Fibroblast of gingiva (primary cell): ENCODE results near the gene ITGB4.

Experiments
- DNase-seq: peaks from one replicate; pipeline ENCODE4 v3.0.0-alpha.2; 2011; ENCODE audit warnings: low read depth

Gene ITGB4

DNA sequence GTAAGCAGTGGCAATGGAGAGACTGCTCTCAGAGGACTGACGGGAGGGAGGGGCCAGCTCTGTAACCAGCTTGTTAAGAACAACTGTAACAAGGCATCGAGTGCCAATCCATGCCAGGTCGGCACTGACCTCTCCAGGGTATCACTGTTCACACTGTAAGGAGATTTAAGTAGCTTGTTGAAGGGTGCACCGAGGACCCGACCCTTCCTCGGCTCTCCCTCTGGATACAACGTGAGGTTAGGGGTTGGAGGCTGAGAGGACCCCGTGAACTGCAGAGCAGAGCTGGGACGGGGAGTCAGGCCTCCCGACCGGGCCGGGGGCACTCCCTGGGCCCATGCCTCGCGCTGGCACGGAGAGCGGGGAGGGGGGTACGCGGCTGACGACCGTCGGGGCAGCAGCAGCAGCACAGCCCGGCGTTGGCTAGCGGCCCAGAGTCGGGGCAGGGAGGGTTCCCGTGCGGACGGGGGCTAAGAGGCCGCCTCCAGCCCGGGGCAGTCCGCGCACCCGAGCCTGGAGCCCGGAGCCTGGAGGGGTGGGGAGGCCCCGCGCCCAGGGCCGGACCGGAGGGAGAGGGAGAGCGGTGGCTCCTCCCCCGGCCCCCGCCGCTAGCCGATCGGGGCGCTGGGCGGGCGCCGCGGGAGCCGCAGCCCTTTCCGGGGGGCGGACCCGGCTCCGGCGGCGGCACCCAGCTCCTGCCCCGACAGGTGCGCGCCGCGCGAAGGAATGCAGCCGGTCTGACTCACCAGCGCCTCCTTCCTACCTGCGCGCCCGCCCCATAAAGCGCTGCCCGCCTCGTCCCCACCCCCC lies at the start of gene ITGB4:
Gene ITGB4 (plus strand): TSS at position 804 of the 807 bp plus-strand sequence. CDS start 3,245 bp downstream, outside the sequence.
- DNase-seq: no peak

DNA sequence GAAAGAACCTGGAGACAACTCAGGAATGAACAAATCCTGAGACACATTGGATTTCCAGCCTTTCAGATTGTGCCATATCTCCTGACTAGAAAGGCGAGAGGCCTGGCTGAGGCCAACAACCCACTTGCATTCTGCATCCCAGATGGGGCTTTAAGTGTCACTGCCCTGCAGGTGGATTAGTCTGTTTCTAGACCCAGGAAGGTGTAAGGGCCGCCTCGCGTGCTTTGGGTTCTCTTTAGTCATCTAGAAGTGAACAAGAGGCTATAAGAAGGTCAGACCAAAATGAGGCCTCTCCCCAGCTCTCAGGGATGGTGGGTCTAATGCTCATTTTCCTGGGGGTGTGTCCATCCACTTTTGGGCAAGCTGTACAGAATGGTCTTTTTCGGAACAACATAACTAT lies 49.2 kb upstream of the ITGB4 start:
- no peak for DNase-seq

DNA sequence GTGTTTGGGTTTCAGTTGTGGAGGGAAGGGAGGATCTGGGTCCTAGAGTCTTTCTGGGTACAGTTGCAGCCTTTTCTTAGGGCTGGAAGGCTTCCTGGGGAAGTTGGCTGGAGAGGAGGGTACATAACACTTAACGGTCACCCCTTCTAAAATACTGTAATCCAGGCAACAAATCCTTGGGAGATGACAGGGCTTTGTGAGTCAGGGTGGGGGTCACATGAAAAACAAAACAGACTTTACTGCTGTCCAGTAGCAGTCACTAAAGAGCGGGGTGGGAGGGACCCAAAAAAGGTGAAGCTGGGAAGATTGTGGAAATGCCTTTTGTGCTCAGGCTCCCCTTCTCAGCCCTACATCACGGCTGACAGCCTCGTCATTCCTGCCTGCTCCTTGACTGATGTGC lies 47.8 kb upstream of the ITGB4 start:
- DNase-seq: no peak

DNA sequence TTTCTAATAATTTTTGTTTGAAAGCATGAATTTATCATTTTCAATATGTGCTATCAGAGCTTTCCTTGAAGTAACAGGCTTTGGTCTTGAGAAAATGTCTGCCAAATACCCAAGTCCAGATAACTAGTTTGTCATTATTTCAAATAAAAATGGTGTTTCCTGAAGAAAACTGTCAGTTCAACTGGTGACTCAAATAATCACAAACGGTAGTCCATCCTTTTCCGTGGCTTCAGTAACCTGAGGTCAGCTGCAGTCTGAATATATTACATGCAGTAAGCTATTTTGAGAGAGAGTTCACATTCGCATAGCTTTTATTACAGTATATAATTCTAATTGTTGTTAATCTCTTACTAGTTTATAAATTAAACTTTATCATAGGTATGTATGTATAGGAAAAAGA lies 44.8 kb upstream of the ITGB4 start:
- DNase-seq: no peak

DNA sequence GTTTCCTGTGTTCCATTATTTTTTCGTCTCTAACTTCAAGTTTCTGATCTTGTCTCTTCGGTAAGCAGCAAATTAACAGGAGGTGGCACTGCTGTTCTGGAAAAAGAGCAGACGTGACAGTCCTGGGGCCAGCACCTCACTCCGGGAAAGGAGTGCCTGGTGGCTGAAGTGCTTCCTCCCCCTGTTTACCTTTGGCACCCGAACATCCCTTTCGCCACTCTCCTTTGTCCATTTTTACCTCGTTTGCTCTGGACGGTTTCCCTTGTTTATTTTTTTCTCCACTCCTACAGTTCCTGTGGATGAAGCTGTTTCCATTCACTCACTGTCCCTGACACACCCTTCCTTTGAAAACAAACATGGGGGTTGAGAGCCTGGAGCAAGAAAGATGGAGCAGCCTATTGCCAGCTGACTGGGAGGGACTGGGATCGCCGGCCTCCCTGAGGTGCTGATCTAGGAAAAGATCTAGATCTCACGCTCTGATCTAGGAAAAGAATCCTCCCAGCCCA lies 41.5 kb upstream of the ITGB4 start:
- peak; percentile 46 for DNase-seq

DNA sequence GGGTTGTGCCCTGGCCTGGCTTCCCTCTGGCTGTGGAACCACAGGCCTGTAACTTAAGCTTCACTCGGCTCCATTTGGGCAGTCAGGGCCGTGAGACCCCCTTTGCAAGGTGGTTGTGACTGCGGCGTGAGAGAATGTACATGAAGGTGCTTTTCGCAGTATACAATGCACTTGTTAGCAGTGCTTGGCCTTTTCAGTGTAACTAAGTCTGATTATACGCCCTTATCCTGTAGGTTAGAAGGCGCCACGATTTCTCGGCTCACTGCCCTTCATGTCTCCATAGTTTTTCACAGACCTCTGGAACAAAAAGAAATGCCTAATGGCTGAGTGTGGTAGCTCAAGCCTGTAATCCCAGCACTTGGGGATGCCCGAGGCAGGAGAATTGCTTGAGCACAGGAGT lies 40.8 kb upstream of the ITGB4 start:
- no peak for DNase-seq

DNA sequence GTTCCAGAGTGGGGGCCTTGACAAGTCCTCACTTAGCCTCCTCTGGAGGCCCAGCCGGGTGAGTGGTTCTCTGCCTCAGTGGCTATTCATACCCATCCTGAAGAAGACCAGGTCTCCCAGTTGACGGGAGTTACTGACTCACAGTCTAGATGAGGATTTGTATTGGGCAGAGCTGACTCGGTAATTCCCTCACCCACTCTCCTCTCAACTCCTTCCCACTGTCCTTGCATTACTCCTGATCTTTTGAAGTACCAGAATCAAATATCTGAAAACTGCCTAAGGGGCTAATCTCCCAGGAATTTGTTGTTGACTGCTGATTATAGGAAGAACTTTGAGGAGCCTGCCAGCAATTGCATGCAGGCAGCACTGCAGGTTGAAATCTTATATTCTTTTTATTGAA lies 40.0 kb upstream of the ITGB4 start:
- DNase-seq: peak; percentile 88

DNA sequence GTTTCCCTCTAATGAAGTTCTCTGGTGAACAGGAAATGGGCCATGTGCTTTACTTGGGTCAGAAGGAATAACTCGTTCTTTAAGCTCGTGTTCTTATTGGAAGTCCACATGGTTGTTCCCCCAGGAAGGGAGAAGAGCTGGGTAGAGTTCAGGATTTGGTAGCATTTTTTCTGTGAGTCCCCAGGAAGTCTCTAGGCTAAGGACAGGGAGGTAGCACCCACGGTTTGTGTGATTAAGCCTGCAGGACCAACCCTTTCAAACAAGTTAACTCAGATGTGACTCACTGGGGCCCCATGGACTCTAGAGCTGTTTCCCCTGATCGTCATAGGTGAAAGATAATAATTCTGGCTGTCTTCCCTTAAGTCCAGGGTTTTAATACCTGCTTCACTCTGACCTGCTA lies 37.7 kb upstream of the ITGB4 start:
- DNase-seq: no peak

DNA sequence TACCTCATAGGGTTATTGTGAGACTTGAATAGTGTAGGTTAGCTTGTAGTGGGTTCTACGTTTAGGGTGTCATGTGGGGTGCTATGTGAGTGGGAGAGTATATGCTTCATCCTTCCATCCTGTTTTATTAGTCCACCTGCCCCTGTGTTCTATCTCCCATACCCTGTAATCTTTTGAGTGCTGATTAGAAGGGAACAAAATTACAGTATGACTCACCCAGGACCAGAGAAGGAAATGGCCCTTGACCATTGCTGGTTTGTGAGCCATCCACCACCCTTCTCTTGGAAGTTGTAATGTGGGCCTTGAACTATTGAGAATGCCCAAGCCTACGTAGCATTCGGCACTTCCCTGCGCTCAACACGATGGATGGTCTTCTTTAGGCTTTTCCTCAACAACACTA lies 37.0 kb upstream of the ITGB4 start:
- no peak for DNase-seq

DNA sequence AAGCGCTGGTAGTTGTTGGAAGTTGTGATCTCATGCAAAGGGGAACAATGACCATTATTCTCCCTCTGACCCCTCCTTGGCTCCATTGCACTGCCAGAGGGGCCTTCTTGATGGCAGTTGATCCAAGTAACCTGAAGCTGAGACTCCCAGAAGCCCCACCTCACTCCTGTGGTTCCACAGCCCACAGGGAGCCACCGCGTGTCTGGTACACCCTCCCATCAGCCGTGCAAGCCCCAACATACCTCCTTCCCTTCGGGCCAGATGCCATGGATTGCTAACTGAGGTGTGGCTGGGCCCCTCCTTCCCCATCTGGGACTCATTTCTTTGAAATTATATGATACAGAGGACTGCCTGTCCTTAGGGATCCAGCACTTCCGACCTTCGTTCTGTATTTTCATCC lies 36.3 kb upstream of the ITGB4 start:
- DNase-seq: peak; percentile 58

DNA sequence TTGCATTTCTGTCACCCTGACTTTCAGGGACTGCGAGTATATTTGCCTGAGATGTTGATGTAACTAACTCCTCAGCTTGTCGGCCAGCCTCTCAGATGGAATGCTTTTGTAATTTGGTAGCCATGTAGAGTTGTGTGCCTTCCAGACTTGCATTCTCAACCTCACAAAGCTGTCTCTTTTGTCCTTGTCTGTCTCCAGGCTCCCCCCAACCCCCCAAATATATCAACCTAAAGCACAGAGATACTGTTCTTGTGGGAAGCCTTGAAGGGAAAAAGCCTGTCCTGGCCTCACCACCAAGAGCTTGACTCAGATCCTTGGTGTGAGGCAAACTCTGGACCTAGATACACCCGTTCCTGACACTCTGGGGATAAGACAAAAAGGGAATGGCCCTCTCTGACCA lies 35.8 kb upstream of the ITGB4 start:
- peak; percentile 29 for DNase-seq

DNA sequence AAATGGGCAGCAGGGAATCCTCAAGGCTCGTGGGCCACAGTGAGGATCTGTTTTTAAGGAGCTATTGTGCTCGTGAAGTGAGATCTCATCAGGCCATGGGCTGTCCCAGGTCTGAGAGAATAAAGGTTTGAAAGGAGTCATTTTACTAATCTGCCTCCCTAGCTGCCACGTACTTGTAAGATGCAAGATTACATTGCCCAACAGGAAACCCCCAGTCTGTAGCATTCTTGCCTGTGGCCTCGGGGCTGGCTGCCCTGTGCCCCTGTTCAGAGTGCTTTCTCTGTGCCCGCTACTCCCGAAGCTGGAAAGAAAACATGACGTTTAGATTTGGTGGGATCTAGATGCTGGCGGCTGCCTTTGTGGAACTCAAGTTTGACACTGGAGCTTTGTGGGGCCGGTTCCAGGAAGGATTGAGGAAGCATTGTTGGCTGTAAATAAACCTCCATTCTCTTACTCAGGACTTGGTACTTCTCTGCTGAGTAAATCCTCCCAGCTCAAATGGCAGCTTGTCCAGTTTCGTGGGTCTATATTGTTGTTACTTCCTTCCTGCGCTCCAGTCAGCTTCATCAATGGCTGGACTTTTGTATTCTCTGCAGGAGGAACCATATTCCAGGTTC lies 32.9 kb upstream of the ITGB4 start:
- DNase-seq: peak; percentile 84

DNA sequence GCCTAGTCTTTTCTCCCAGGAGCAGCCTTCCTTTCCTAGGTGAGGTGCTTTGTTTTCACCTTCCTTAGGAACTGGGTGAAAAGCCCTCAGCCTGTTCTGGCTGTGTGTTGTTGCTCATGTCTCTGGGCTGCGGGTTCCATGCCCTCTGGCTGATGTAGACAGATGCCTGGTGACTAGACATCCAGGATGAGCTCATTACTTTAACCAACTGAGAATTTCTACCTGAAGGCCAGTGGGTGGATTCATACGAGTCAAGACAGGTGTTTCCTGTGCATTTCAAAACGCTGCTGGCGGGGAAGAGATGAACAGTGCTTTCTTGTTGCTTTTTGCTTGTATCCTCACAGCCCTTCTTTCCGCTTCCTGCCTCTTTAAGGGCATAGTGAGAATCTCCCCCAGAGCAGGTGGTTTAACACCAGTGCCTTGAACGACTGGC lies 31.8 kb upstream of the ITGB4 start:
- DNase-seq: no peak

DNA sequence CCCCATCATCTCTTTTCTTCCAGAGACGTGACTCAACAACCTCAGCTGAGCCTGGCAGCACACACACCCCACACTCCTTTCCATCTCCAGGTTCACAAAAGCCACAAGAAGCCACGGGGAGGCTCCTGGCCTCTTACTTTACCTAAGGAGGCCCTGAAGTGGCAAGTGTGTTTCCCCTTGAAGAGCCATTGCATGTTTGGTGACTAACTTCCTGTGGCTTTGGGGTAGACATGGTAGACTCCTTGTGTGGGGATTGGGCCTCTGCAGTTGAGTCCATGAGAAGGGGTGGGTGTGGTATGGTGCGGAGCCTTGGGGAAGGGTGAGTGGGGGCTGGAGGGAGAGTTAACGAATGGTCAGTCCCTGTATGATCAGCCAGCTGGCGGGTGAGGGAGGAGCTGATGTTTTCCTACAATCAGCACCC lies 29.9 kb upstream of the ITGB4 start:
- no peak for DNase-seq

DNA sequence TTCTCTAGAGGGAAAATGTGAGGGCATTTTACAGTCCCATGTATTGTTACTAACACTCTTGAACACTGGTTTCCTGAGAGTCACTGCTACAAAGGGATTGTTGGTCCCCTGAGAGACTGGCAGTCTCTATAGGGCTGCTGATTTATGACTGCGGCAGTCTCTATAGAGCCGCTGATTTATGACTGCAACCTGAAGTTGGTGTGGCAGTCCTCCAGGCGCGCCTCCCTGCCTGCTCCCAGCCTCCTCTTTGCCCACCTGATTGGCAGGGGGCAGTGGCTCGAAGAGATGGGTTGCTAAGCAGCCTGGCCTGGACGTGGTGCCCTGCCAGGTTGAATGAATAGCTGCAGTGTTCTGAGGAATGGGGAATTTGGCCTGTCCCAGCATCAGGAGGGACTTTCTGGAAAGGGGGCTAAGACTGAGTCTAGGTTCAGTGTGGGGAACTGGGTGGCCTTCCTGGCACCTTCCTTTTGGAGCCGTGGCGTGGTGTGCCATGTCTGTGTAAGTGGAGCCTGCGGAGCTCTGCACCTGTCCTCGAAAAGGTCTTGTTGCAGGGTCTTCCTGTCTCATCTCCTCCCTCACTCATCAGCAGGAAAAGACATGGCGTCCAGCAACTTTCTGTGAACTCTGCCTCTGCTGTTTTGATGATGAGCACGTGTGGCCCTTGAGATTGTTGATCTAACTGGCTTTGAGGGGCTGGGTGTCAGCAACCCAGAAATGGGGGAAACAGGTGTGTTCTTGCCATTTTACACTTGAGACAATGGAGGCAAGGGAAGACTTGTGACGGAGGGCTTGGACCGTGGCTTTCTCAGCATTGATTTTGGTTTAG lies 29.2 kb upstream of the ITGB4 start:
- no peak for DNase-seq

DNA sequence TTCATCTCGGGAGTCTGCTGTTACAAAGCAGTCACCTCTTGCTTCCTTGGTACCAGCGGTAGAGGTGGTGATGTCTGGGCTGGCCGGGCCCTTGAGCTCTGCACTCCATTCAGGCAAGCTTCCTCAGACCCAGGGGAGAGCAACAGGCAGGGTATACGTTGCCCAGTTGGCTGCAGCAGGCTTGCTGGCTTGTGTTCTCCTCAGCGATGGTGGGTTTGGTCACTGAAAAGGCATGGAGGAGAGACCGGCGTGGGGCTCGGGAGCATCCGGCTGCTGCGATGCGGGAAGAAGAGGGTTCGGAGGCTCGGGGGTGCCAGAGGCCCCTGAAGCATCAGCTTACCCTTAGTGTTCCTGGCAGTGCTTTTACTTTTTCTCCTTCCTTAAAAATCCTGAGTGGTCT lies 28.3 kb upstream of the ITGB4 start:
- no peak for DNase-seq

DNA sequence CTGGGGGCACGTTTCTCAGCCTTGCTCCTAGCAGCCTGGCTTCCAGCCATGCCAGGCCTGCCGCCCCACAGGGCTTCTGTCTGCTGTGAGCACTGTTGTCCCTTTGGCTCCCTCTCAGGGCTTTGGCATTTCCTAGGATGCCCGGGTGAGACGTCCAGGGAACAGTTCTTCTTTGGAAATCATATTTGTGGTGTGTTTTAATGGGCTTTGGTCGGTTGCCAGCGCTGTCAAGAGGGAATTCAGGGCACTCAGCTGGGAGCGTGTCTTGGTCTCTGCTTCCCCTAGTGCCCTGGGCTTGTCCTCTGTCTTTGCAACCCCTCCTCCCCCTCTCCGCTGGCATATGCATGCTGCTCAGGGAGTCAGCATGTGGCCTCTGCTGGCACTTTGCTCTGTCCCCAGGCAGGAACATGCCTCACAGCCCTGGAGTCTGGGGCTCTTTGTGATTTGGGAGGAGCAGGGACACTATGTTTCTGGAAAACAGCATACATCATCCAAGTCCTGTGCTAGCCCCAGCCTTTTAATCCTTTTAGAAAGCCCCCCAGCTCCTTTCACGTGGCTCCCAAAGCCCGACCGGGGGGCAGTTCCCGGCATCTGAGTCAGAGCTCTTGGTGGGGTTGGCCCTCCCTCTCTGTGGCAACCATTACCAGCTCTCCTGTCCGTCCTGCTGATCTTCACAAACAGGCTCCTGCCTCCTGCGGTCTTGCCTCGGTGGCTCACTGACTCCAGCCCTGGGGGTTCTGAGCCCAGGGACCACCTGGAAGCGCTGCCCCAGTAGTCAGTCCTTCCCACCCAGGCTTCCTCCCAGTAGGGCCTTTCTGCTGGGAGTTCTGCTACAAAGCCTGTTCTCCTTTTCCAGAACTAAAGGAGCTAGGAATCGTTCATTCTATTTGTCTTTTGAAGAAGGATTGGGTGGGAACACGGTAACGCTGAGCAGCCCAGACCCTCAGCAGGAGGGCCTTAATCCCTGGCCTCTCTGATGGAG lies 27.5 kb upstream of the ITGB4 start:
- DNase-seq: peak; percentile 99

DNA sequence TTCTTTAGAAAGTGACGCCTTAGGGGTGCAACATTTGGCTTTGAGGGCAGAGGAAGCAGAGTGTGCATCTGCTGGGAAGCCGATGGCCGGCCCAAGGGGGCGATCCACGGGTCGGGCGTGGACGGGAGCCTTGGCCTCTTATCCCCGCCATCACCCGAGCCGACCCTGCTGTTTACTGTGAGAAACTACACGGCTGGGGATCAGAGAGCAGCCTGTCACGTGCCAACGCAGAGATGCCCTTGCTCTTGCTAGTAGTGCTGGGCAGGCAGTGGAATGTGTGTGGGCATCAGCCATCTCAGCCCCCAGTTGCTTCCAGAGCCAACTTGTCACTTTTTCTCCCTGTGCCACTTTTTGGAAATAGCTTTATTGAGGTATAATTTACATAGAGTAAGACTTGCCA lies 26.7 kb upstream of the ITGB4 start:
- no peak for DNase-seq

DNA sequence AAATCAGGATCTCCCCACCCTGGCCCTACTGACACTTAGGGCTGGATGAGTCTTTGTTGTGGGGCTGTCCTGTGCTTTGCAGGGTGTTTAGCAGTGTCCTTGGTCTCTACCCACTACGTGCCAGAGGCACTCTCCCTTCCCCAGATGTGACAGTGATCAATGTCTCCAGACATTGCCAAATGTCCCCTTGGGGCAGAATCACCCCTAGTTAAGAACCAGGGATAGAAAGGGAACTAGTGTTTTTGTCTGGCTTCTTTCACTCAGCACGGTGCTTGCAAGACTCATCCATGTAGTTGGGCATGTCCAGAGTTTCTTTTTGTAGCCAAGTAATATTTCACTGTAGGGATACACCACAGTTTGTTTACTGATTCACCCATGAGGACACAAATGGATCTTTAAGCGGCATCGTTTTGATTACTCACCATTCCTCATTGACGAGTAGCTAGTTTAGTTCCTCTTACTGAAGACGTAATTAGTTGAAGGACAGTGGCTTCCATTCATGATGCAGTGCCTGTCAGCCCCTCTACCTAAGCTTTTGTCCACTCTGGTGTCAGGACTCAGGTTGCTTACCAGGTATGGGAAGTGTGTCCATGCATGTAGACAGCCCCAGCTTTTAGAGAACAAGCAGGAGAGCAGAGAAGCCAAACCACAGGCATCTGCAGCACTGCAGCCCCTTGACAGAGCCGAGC lies 26.0 kb upstream of the ITGB4 start:
- DNase-seq: peak; percentile 65

DNA sequence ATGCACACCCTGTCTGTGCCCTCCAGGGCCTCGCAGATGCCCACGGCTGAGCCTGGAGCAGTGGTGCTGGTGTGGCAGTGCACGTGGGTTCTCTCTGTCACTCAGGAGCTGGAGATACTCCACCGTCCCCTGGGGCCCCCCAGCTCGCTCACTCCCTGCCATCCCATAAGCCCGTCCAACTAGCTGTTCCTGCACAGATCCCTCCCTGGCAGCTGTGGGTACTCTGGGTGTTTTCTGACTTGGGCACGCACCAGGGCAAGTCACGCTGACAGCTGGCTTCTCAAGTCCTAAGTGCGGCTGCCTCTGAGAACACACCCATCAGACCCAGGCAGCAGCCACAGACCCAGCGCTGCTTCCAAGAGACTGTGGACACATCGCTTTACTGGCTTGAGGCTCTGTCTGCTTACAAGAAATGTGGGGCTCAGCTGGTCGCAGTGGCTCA lies 25.4 kb upstream of the ITGB4 start:
- peak; percentile 41 for DNase-seq
